Skeletal muscle satellite cell (primary cell): ENCODE measurements around the gene TRIP12.
A peak's percentile ranks its signal among the peaks of the same experiment; 100 is the strongest.
"Not testable (repeated sequence)": the region's sequence is repeated elsewhere in the genome, so short reads cannot be mapped to it uniquely, and the experiment has no call there.

Experiments used
- H3K27me3 ChIP-seq: 2 replicates; pipeline ENCODE4 v1.7.0; 2013; ENCODE audit warnings: low read length; ENCODE audit not compliant: control insufficient read depth, insufficient read depth
- H3K36me3 ChIP-seq: 2 replicates; pipeline ENCODE4 v1.7.0; 2013; ENCODE audit warnings: mild to moderate bottlenecking, control low read depth, low read length; ENCODE audit not compliant: insufficient read depth
- H3K4me1 ChIP-seq: 2 replicates; pipeline ENCODE4 v1.7.0; 2013; ENCODE audit warnings: low read length; ENCODE audit not compliant: control insufficient read depth, insufficient read depth
- H3K4me2 ChIP-seq: 2 replicates; pipeline ENCODE4 v1.7.0; 2013; ENCODE audit warnings: mild to moderate bottlenecking, low read length
- H3K4me3 ChIP-seq: 2 replicates; pipeline ENCODE4 v1.7.0; 2013; ENCODE audit warnings: low read length
- H3K9ac ChIP-seq: 2 replicates; pipeline ENCODE4 v1.7.0; 2013; ENCODE audit warnings: mild to moderate bottlenecking, low read depth, low read length, moderate library complexity
- H3K9me3 ChIP-seq: replicated peaks from 2 replicates; pipeline ENCODE4 v1.7.0; 2013; ENCODE audit warnings: mild to moderate bottlenecking, control low read depth, low read length

TRIP12 gene

GRCh38 chr2:229843613-229844012 lies 78.2 kb downstream of the TRIP12 start:
- H3K4me1 ChIP-seq: no peaks in the 10 kb centered on the region
- H3K27me3 ChIP-seq: no peaks in the 10 kb centered on the region
- no peak overlapping the region for H3K4me2 ChIP-seq
- H3K9ac ChIP-seq: no peak overlapping the region
- H3K4me3 ChIP-seq: no peak overlapping the region
- H3K9me3 ChIP-seq: no peaks in the 10 kb centered on the region
- H3K36me3 ChIP-seq: peaks cover 24% of the 10 kb centered on the region

- H3K9me3 ChIP-seq: no peaks in the 10 kb centered on the region
- no peak overlapping the region for H3K4me3 ChIP-seq
- no peaks in the 10 kb centered on the region for H3K27me3 ChIP-seq
- peaks cover 11% of the 10 kb centered on the region for H3K4me1 ChIP-seq
- H3K36me3 ChIP-seq: peaks cover 34% of the 10 kb centered on the region
- H3K4me2 ChIP-seq: no peak overlapping the region
- no peak overlapping the region for H3K9ac ChIP-seq
These were observed 83.1 kb downstream of the TRIP12 start for GRCh38 chr2:229838729-229839128.

- H3K4me2 ChIP-seq: no peak overlapping the region
- H3K36me3 ChIP-seq: peaks cover 38% of the 10 kb centered on the region
- no peaks in the 10 kb centered on the region for H3K9me3 ChIP-seq
- peaks cover 20% of the 10 kb centered on the region for H3K4me1 ChIP-seq
- no peaks in the 10 kb centered on the region for H3K27me3 ChIP-seq
- no peak overlapping the region for H3K4me3 ChIP-seq
- no peak overlapping the region for H3K9ac ChIP-seq
These were observed 85.0 kb downstream of the TRIP12 start for GRCh38 chr2:229836847-229837246.

- Histone ChIP-seq H3K36me3 (peaks cover 44% of the 10 kb centered on the region), H3K4me2 (no peak overlapping the region), H3K9me3 (no peaks in the 10 kb centered on the region), H3K4me1 (peaks cover 20% of the 10 kb centered on the region), H3K27me3 (no peaks in the 10 kb centered on the region), H3K9ac (no peak overlapping the region), H3K4me3 (no peak overlapping the region)
These were observed 86.1 kb downstream of the TRIP12 start for GRCh38 chr2:229835596-229836283.

GRCh38 chr2:229834368-229834767 lies 87.4 kb downstream of the TRIP12 start:
- H3K9ac ChIP-seq, H3K4me3 ChIP-seq, H3K4me2 ChIP-seq, H3K9me3 ChIP-seq, H3K27me3 ChIP-seq: not testable (repeated sequence)
- H3K4me1 ChIP-seq: peaks cover 20% of the 10 kb centered on the region
- peaks cover 46% of the 10 kb centered on the region for H3K36me3 ChIP-seq

- H3K4me2 ChIP-seq: no peak overlapping the region
- H3K36me3 ChIP-seq: peaks cover 49% of the 10 kb centered on the region
- H3K27me3 ChIP-seq: no peaks in the 10 kb centered on the region
- peaks cover 20% of the 10 kb centered on the region for H3K4me1 ChIP-seq
- no peaks in the 10 kb centered on the region for H3K9me3 ChIP-seq
- no peak overlapping the region for H3K4me3 ChIP-seq
- H3K9ac ChIP-seq: no peak overlapping the region
These were observed 89.3 kb downstream of the TRIP12 start for GRCh38 chr2:229832510-229832898.

GRCh38 chr2:229831805-229832509 lies 89.9 kb downstream of the TRIP12 start:
- Histone ChIP-seq H3K36me3 (peaks cover 51% of the 10 kb centered on the region), H3K4me3 (no peak overlapping the region), H3K9me3 (no peaks in the 10 kb centered on the region), H3K27me3 (no peaks in the 10 kb centered on the region), H3K4me2 (no peak overlapping the region), H3K9ac (no peak overlapping the region), H3K4me1 (peaks cover 20% of the 10 kb centered on the region)

- no peaks in the 10 kb centered on the region for H3K9me3 ChIP-seq
- H3K36me3 ChIP-seq: peaks cover 49% of the 10 kb centered on the region
These were observed 96.3 kb downstream of the TRIP12 start for GRCh38 chr2:229825476-229825875.

GRCh38 chr2:229821316-229821715 lies 100.5 kb downstream of the TRIP12 start:
- no peak overlapping the region for H3K4me2 ChIP-seq
- peaks cover 25% of the 10 kb centered on the region for H3K4me1 ChIP-seq
- peaks cover 50% of the 10 kb centered on the region for H3K36me3 ChIP-seq
- H3K9me3 ChIP-seq: no peaks in the 10 kb centered on the region
- no peaks in the 10 kb centered on the region for H3K27me3 ChIP-seq
- no peak overlapping the region for H3K9ac ChIP-seq
- no peak overlapping the region for H3K4me3 ChIP-seq

More at GRCh38 chr2:229825476-229825875, 96.3 kb downstream of the TRIP12 start:
- H3K27me3 ChIP-seq: no peaks in the 10 kb centered on the region
- H3K4me3 ChIP-seq: no peak overlapping the region
- H3K4me1 ChIP-seq: peaks cover 19% of the 10 kb centered on the region
- no peak overlapping the region for H3K4me2 ChIP-seq
- H3K9ac ChIP-seq: no peak overlapping the region

- no peaks in the 10 kb centered on the region for H3K9me3 ChIP-seq
- peaks cover 36% of the 10 kb centered on the region for H3K4me1 ChIP-seq
- H3K4me2 ChIP-seq: no peak overlapping the region
- peaks cover 51% of the 10 kb centered on the region for H3K36me3 ChIP-seq
- no peak overlapping the region for H3K9ac ChIP-seq
- no peak overlapping the region for H3K4me3 ChIP-seq
- no peaks in the 10 kb centered on the region for H3K27me3 ChIP-seq
These were observed 103.6 kb downstream of the TRIP12 start for GRCh38 chr2:229818230-229818629.

GRCh38 chr2:229815858-229816257 lies 106.0 kb downstream of the TRIP12 start:
- Histone ChIP-seq H3K9me3 (no peaks in the 10 kb centered on the region), H3K4me2 (peak overlapping the region; percentile 45), H3K9ac (peak overlapping the region; percentile 10), H3K27me3 (no peaks in the 10 kb centered on the region), H3K4me3 (no peak overlapping the region), H3K4me1 (peaks cover 31% of the 10 kb centered on the region), H3K36me3 (peaks cover 59% of the 10 kb centered on the region)

- peak overlapping the region; percentile 45 for H3K4me2 ChIP-seq
- no peaks in the 10 kb centered on the region for H3K27me3 ChIP-seq
- H3K4me3 ChIP-seq: no peak overlapping the region
- peaks cover 31% of the 10 kb centered on the region for H3K4me1 ChIP-seq
- peaks cover 64% of the 10 kb centered on the region for H3K36me3 ChIP-seq
- H3K9ac ChIP-seq: no peak overlapping the region
- no peaks in the 10 kb centered on the region for H3K9me3 ChIP-seq
These were observed 106.5 kb downstream of the TRIP12 start for GRCh38 chr2:229815342-229815741.
